K562 (cell line): Measurements from ENCODE around the gene PMP22. TPM values are rescaled to one million over a fixed set of nuclear protein-coding genes. Genes with fewer than 3 reads are reported as not detected.

Experiments
- ARID1B ChIP-seq: fragments of 450-650 bp; IDR thresholded peaks from 2 replicates; pipeline ENCODE4 v1.6.1; 2016; ENCODE audit warnings: antibody characterized with exemption, mild to moderate bottlenecking, inconsistent platforms
- ARNT ChIP-seq, 2 experiments: fragments of 450-650 bp; IDR thresholded peaks; 2 replicates each; pipeline ENCODE4 v1.6.1; 2016; ENCODE audit warnings: mild to moderate bottlenecking in 1 of 2
- CAMTA2 ChIP-seq: fragments of 250-450 bp; sonication (Bioruptor Pico); conservative IDR thresholded peaks from 2 replicates; pipeline ENCODE4 v1.5.1; 2022
- CBFA2T2 ChIP-seq: fragments of 450-650 bp; conservative IDR thresholded peaks from 2 replicates; pipeline ENCODE4 v1.6.1; 2017; ENCODE audit warnings: mild to moderate bottlenecking
- CREM ChIP-seq: IDR thresholded peaks from 2 replicates; pipeline ENCODE4 v1.6.1; 2014; ENCODE audit warnings: antibody characterized with exemption, low read depth
- DPF2 ChIP-seq: fragments of 450-650 bp; IDR thresholded peaks from 2 replicates; pipeline ENCODE4 v1.6.1; 2016
- HDGF ChIP-seq: fragments of 450-650 bp; IDR thresholded peaks from 2 replicates; pipeline ENCODE4 v1.6.1; 2016
- NCOR1 ChIP-seq: fragments of 450-650 bp; IDR thresholded peaks from 2 replicates; pipeline ENCODE4 v1.6.1; 2016; ENCODE audit warnings: mild to moderate bottlenecking, moderate library complexity
- POLR2AphosphoS2 ChIP-seq: IDR thresholded peaks from 2 replicates; pipeline ENCODE4 v1.6.1; 2012; ENCODE audit warnings: low read length, improper control_type of control experiment
- PYGO2 ChIP-seq: fragments of 450-650 bp; IDR thresholded peaks from 2 replicates; pipeline ENCODE4 v1.6.1; 2016; ENCODE audit warnings: mild to moderate bottlenecking, missing genetic modification characterization, moderate library complexity, missing compliant biosample characterization
- SMAD4 ChIP-seq: fragments of 250-450 bp; sonication (Bioruptor Pico); conservative IDR thresholded peaks from 2 replicates; pipeline ENCODE4 v1.8.0; 2021; ENCODE audit warnings: inconsistent platforms, mild to moderate bottlenecking, moderate library complexity
- SOX6 ChIP-seq: fragments of 450-650 bp; IDR thresholded peaks from 2 replicates; pipeline ENCODE4 v1.6.1; 2014; ENCODE audit warnings: mild to moderate bottlenecking
- YY1 ChIP-seq, 3 experiments: IDR thresholded peaks; 2 replicates each; pipeline ENCODE4 v1.6.1; 2011; ENCODE audit warnings: low read length in 2 of 3, mild to moderate bottlenecking in 2 of 3, moderate library complexity in 2 of 3, borderline replicate concordance in 1 of 3, control low read depth in 1 of 3, low read depth in 1 of 3; ENCODE audit not compliant: insufficient read depth in 3 of 3, insufficient replicate concordance in 2 of 3, control insufficient read depth in 1 of 3, insufficient read length in 1 of 3; ENCODE audit errors: extremely low read depth in 1 of 3
- polyA plus RNA-seq, 8 experiments: library from polyadenylated mRNA; depleted of rRNA in 4 of 8; stranded (reverse) in 5 of 8; unstranded in 3 of 8; fragments of >200 nt; fragmentation: Nextera tagmentation in 2 of 8; fragmentation: Illumina TruSeq in 1 of 8; extraction: Ambion mirVana in 2 of 8; extraction: Trizol in 1 of 8; gene quantifications; 2 replicates each; pipeline versions ENCODE4 v1.2.1 to v1.2.3, GENCODE V29; 2011 to 2014; ENCODE audit warnings: inconsistent platforms in 1 of 8, missing spikeins in 1 of 8
- total RNA-seq, 7 experiments: library from RNA; depleted of rRNA in 6 of 7; stranded (reverse); fragments of >200 nt in 6 of 7; fragmentation: Illumina TruSeq in 2 of 7; extraction: Trizol in 2 of 7; gene quantifications; 2 replicates each; pipeline versions ENCODE4 v1.2.1 to v1.2.3, GENCODE V29; 2011 to 2021; ENCODE audit warnings: low replicate concordance in 1 of 7
- TF ChIP-seq, protein P1 (sequence below): sonication (generic); formaldehyde crosslinking; IDR thresholded peaks from 2 replicates; pipeline ENCODE4 v1.8.0; 2022; ENCODE audit warnings: mild to moderate bottlenecking, missing genetic modification reagents
- TF ChIP-seq, protein P2 (sequence below): fragments of 450-650 bp; formaldehyde crosslinking; IDR thresholded peaks from 2 replicates; pipeline ENCODE4 v1.4.0; 2022; ENCODE audit warnings: mild to moderate bottlenecking, moderate library complexity
- TF ChIP-seq, protein P3 (sequence below): fragments of 250-450 bp; sonication (Bioruptor Pico); IDR thresholded peaks from 2 replicates; pipeline ENCODE4 v1.5.0; 2021
- TF ChIP-seq, protein P4 (sequence below): IDR thresholded peaks from 2 replicates; pipeline ENCODE4 v1.6.1; 2016; ENCODE audit warnings: missing genetic modification characterization, missing compliant biosample characterization
- TF ChIP-seq, protein P5 (sequence below), 2 experiments: fragments of 150-350 bp in 1 of 2; IDR thresholded peaks; 2 replicates each; pipeline ENCODE4 v1.6.1; 2012 to 2016; ENCODE audit warnings: low read depth in 2 of 2, low read length in 2 of 2, mild to moderate bottlenecking in 1 of 2, moderate library complexity in 1 of 2
- TF ChIP-seq, protein P6 (sequence below): fragments of 250-450 bp; sonication (Bioruptor Pico); IDR thresholded peaks from 2 replicates; pipeline ENCODE4 v1.6.1; 2021; ENCODE audit warnings: mild to moderate bottlenecking

PMP22 gene
- total and polyA plus RNA-seq, 9 of the 15 experiments (the other 6 are each of a cell fraction or from before 2014, with no cell fraction given): 12.6 to 62.3 (median 25.8) TPM

DNA sequence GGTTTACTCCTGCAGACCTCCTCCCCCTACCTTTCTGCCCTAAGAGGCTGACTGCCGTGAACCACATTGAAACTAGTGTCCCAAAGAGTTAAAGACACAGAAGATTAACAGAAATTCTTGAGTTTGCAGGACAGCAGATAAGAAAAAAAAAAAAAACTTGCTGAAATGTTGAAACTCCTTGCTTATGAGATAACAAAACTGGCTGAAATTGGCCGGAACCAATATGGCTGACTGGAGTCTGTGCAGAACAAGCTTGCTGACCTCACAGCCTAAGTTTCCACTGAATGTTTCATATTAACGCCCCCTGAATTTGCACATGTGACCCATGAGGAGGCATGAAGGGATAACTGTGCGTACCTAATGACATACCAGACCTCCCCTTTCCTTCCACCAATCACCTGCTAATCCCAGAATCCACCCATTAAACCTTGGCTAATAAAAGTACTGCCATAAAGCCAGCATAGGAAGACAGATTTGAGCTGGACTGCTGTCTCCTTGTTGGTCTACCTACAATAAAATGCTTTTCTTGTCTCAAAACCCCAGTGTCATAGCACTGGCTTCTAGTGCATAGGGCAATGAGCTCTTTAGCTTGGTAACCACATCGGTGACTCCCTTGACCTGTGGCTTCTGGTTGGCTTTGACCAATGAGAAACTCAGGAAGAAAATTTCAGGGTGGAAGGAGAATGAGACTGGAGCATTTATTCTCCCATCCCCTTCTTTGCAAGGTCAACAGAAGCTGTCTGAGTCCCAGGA is 80.1 kb downstream of the PMP22 start (continued):
- TF ChIP-seq ARNT (IDR thresholded peaks at IDR 0.05): peak in 1 of 2 experiments; percentile 68; a peak in 1 of 4 replicates
- TF ChIP-seq SMAD4 (CRISPR knock-in tag): peak; percentile 69; the same call in 1 of the 2 replicates
- peak; percentile 92 for TF ChIP-seq CBFA2T2
- TF ChIP-seq, protein P1, sequence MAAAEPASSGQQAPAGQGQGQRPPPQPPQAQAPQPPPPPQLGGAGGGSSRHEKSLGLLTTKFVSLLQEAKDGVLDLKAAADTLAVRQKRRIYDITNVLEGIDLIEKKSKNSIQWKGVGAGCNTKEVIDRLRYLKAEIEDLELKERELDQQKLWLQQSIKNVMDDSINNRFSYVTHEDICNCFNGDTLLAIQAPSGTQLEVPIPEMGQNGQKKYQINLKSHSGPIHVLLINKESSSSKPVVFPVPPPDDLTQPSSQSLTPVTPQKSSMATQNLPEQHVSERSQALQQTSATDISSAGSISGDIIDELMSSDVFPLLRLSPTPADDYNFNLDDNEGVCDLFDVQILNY (CRISPR knock-in tag): no peak
- TF ChIP-seq, protein P2, sequence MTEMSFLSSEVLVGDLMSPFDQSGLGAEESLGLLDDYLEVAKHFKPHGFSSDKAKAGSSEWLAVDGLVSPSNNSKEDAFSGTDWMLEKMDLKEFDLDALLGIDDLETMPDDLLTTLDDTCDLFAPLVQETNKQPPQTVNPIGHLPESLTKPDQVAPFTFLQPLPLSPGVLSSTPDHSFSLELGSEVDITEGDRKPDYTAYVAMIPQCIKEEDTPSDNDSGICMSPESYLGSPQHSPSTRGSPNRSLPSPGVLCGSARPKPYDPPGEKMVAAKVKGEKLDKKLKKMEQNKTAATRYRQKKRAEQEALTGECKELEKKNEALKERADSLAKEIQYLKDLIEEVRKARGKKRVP: peak; percentile 59; the same call in 1 of the 2 replicates
- TF ChIP-seq CAMTA2 (CRISPR knock-in tag): no peak
- no peak for TF ChIP-seq POLR2AphosphoS2
- TF ChIP-seq PYGO2: 0 out of 2 replicates have a peak, but pooled peaks have one; percentile 38
- TF ChIP-seq, protein P3, sequence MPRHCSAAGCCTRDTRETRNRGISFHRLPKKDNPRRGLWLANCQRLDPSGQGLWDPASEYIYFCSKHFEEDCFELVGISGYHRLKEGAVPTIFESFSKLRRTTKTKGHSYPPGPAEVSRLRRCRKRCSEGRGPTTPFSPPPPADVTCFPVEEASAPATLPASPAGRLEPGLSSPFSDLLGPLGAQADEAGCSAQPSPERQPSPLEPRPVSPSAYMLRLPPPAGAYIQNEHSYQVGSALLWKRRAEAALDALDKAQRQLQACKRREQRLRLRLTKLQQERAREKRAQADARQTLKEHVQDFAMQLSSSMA (CRISPR knock-in tag): no peak
- TF ChIP-seq, protein P4, sequence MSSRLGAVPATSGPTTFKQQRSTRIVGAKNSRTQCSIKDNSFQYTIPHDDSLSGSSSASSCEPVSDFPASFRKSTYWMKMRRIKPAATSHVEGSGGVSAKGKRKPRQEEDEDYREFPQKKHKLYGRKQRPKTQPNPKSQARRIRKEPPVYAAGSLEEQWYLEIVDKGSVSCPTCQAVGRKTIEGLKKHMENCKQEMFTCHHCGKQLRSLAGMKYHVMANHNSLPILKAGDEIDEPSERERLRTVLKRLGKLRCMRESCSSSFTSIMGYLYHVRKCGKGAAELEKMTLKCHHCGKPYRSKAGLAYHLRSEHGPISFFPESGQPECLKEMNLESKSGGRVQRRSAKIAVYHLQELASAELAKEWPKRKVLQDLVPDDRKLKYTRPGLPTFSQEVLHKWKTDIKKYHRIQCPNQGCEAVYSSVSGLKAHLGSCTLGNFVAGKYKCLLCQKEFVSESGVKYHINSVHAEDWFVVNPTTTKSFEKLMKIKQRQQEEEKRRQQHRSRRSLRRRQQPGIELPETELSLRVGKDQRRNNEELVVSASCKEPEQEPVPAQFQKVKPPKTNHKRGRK: no peak
- peak; percentile 89 for TF ChIP-seq ARID1B
- peak; percentile 37; the same call in 1 of the 2 replicates for TF ChIP-seq SOX6
- no peak for TF ChIP-seq HDGF
- 0 out of 2 replicates have a peak, but pooled peaks have one; percentile 5 for TF ChIP-seq CREM
- TF ChIP-seq DPF2: peak; percentile 84
- TF ChIP-seq, protein P5, sequence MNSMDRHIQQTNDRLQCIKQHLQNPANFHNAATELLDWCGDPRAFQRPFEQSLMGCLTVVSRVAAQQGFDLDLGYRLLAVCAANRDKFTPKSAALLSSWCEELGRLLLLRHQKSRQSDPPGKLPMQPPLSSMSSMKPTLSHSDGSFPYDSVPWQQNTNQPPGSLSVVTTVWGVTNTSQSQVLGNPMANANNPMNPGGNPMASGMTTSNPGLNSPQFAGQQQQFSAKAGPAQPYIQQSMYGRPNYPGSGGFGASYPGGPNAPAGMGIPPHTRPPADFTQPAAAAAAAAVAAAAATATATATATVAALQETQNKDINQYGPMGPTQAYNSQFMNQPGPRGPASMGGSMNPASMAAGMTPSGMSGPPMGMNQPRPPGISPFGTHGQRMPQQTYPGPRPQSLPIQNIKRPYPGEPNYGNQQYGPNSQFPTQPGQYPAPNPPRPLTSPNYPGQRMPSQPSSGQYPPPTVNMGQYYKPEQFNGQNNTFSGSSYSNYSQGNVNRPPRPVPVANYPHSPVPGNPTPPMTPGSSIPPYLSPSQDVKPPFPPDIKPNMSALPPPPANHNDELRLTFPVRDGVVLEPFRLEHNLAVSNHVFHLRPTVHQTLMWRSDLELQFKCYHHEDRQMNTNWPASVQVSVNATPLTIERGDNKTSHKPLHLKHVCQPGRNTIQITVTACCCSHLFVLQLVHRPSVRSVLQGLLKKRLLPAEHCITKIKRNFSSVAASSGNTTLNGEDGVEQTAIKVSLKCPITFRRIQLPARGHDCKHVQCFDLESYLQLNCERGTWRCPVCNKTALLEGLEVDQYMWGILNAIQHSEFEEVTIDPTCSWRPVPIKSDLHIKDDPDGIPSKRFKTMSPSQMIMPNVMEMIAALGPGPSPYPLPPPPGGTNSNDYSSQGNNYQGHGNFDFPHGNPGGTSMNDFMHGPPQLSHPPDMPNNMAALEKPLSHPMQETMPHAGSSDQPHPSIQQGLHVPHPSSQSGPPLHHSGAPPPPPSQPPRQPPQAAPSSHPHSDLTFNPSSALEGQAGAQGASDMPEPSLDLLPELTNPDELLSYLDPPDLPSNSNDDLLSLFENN (IDR thresholded peaks at IDR 0.05; ENCODE audit: low read depth in 2 of 2, low read length in 2 of 2): 0 out of 4 replicates have a peak, but pooled peaks of 1 of the 2 experiments have one; percentile 44
- TF ChIP-seq NCOR1: peak; percentile 87
- peak; percentile 47 to 89 (median 58) for TF ChIP-seq YY1 (IDR thresholded peaks at IDR 0.05; ENCODE audit: borderline replicate concordance in 1 of 3, control insufficient read depth in 1 of 3, extremely low read depth in 1 of 3, insufficient read depth in 3 of 3, insufficient read length in 1 of 3, insufficient replicate concordance in 2 of 3, low read depth in 1 of 3, low read length in 2 of 3)
- TF ChIP-seq, protein P6, sequence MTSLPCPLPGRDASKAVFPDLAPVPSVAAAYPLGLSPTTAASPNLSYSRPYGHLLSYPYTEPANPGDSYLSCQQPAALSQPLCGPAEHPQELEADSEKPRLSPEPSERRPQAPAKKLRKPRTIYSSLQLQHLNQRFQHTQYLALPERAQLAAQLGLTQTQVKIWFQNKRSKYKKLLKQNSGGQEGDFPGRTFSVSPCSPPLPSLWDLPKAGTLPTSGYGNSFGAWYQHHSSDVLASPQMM (CRISPR knock-in tag): no peak
